ENCODE results near the gene DOK5. TPM values are rescaled to one million over a fixed set of nuclear protein-coding genes. Genes with fewer than 3 reads are reported as not detected.
A peak's percentile ranks its signal among the peaks of the same experiment; 100 is the strongest.

The DOK5 gene
- total RNA-seq, 2 donors from 2014 or later = 0.99 to 1.2 TPM

DNA sequence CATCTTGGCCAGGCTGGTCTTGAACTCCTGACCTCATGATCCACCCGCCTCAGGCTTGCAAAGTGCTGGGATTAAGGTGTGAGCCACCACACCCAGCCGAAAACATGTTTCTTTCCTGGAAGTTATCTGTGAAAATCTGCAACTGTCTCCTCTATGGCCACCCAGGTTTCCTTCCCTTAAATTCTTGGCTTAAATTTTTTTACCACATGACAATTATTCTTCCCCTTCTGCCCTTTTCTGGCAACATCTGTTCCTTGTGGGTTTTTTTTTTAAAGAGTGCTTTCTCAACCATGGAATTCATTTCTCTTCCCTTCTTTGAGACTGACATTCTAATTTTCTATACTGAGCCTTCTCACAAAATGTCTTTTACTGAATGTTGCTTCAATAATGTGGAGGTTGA is 59.6 kb downstream of the DOK5 start:
- Mint-ChIP-seq H3K4me1 (ENCODE audit: low read depth) (no peaks in the 10 kb centered on the region), H3K27ac (no peak overlapping the region), H3K4me3 (no peak overlapping the region), H3K9me3 (peaks cover 5 to 7% of the 10 kb centered on the region in 2 donors), H3K36me3 (ENCODE audit: insufficient read depth in 2 of 2) (peaks cover 0 to 2% of the 10 kb centered on the region in 2 donors), H3K27me3 (ENCODE audit: low read depth) (no peaks in the 10 kb centered on the region)
- ATAC-seq (replicated peaks in 1 of 2) (no peak), DNase-seq (no peak)

DNA sequence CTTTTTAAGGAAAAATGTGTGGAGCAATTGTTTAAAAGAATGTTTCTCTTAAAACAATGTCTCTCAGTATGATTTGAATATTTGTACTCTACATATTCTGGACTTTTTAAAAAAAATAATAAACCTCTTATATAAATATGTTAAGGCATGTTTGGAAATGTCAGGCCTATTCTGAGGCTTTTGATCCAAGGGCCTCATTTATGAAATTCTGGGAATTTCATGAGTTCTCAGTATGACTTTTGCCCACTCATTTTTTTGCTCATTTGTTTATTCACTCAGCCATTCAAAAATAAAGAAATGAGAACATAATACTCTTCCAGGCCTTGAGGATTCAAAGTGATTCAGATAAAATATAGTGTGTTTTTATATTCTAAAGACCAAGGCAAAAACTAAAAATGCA is 60.4 kb downstream of the DOK5 start:
- DNase-seq (no peak), ATAC-seq (replicated peaks in 1 of 2) (no peak)
- Mint-ChIP-seq H3K9me3 (peaks cover 5 to 7% of the 10 kb centered on the region in 2 donors), H3K4me1 (ENCODE audit: low read depth) (no peaks in the 10 kb centered on the region), H3K4me3 (no peak overlapping the region), H3K27ac (no peak overlapping the region), H3K27me3 (ENCODE audit: low read depth) (no peaks in the 10 kb centered on the region), H3K36me3 (ENCODE audit: insufficient read depth in 2 of 2) (peaks cover 0 to 2% of the 10 kb centered on the region in 2 donors)

DNA sequence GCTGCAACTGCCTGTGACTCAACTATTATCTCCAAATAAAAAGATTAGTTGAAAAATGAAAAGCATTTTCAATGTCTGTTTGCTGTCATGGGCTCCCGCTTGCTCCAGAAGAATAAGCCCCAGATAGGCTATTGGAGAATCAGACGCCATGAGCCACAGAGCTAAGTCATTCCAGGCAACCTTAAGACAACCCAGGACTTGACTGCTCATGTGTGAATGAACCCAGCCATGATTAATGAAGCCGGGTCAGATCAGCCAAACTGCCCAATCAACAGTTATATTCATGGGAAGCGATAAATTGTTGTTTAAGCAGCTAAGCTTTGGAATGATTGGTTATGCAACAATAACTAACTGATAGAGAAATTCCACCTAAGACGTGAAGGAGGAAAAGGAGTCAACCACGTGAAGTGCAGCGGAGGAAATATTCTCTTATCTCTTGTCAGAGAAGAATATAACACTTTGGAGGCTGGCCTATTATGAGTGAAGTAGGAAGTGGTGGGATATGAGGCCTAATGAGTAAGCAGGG is 64.2 kb downstream of the DOK5 start:
- H3K4me1 Mint-ChIP-seq (ENCODE audit: low read depth) = no peaks in the 10 kb centered on the region

DNA sequence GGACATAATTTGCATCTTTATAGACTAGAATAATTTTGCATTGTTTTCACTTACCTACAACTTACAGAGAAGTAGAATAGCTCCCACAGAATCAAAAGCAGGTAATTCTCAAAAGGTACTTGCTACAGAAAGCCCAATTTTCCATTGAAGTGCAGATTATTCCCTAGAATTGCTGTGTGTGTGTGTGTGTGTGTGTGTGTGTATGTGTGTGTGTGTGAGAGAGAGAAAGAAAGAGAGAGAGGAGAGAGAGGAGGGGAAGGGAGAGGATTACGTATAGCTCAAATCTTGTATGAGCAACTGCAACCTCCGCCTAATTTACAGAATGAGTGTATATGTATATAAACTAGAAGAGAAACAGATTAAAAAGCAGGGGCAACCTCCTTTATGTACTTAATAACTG is 68.0 kb downstream of the DOK5 start:
- DNase-seq = no peak
- Mint-ChIP-seq H3K4me3 (no peak overlapping the region), H3K4me1 (ENCODE audit: low read depth) (no peaks in the 10 kb centered on the region), H3K36me3 (ENCODE audit: insufficient read depth in 2 of 2) (no peaks in the 10 kb centered on the region), H3K27me3 (ENCODE audit: low read depth) (no peaks in the 10 kb centered on the region), H3K27ac (no peak overlapping the region), H3K9me3 (peaks cover 3 to 4% of the 10 kb centered on the region in 2 donors)
- no peak for ATAC-seq (replicated peaks in 1 of 2)

More for the DNA sequence above, 64.2 kb downstream of the DOK5 start:
- Mint-ChIP-seq H3K4me3 (no peak overlapping the region), H3K27ac (no peak overlapping the region), H3K27me3 (ENCODE audit: low read depth) (no peaks in the 10 kb centered on the region), H3K36me3 (ENCODE audit: insufficient read depth in 2 of 2) (peaks cover 0 to 2% of the 10 kb centered on the region in 2 donors), H3K9me3 (peaks cover 8 to 9% of the 10 kb centered on the region in 2 donors)
- no peak for DNase-seq
- ATAC-seq (replicated peaks in 1 of 2) = no peak

DNA sequence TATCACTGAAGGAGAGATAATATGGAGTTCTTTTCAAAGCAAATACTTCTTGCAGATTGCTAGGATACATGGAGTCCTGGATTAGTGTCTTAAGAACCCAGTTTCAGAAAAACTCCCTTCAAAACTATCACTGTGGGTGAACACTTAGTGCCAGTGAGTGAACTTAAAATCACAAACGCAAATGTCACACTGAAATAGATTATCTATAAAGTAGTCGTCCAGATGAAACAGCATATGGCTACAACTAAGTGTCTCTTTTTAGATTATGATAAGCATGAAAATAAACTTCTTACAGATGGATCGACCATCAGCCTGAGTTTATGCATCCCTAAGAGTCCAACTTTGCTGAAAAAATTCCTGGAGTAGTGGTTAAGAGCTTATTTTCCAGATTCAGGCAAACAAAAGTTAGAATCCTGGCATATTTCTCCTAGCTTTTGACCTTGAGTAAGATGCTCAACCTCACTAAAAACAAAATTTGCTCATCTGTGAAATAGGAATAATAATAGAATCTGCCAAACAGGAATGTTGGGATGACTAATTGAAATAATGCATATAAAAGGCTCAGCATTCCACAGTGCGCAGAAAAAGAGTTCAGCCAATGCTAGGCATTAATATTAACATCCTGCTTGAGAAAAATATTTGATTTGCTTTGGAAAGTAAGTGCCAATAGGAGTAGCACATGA is 70.4 kb downstream of the DOK5 start:
- H3K4me3 Mint-ChIP-seq = no peak overlapping the region

DNA sequence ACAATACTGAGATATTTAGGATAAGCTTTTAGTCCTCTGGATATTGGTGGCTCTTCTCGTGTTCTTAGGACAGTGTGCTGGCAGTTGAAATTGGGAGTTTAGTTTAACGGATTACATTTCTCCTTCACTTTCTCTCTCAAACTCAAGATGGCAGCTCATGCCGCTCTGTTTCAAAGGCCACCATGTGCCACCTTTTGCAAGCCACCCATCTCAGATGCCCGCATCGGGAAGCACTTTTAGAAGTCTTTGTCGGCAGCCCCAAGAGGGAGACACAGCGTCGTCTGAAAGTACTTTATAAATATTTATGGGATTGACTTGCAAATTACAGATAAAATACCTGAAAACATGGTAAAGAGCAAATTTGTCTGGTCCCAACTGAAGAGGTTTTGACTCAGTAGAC is 73.5 kb downstream of the DOK5 start:
- Mint-ChIP-seq H3K4me3 (no peak overlapping the region), H3K9me3 (peaks cover 0 to 5% of the 10 kb centered on the region in 2 donors), H3K36me3 (ENCODE audit: insufficient read depth in 2 of 2) (no peaks in the 10 kb centered on the region), H3K27me3 (ENCODE audit: low read depth) (peaks cover 5% of the 10 kb centered on the region), H3K27ac (no peak overlapping the region), H3K4me1 (ENCODE audit: low read depth) (peaks cover 6% of the 10 kb centered on the region)
- ATAC-seq (replicated peaks in 1 of 2) (no peak), DNase-seq (no peak)

More for the DNA sequence above, 70.4 kb downstream of the DOK5 start:
- Mint-ChIP-seq H3K27me3 (ENCODE audit: low read depth) (no peaks in the 10 kb centered on the region), H3K27ac (no peak overlapping the region), H3K4me1 (ENCODE audit: low read depth) (no peaks in the 10 kb centered on the region), H3K9me3 (peaks cover 2 to 3% of the 10 kb centered on the region in 2 donors), H3K36me3 (ENCODE audit: insufficient read depth in 2 of 2) (no peaks in the 10 kb centered on the region)
- no peak for ATAC-seq (replicated peaks in 1 of 2)
- no peak for DNase-seq

DNA sequence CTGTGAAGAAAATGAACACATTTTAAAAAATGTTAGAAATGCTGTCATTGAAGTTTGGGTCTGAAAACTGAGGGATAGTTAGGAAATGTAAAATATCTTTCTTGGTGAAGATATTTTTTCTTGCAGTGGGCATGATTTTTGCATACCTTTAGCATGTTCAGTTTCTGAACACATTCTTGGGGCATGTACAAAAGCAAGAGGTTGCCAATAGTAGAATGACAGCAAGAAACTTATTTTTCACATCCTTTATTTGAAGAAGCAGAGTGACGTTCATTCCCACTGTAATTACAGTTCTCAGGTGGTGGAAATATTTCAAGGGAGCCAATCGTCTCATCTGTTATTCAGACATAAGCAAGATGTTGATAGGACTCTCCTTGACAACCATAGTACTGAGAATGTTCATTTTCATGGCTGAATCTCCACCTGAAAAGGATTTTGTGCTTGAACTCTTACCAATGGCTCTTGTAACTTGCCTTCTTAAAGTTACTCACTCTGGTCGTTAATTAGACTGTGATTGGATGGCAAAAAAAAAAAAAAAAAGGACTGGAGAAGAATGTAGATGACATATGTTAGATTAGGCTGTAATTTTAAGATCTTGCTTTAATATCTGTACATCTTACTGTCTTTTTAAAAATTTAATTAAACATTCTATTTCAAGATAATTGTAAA is 74.4 kb downstream of the DOK5 start:
- DNase-seq (no peak), ATAC-seq (replicated peaks in 1 of 2) (no peak)
- Mint-ChIP-seq H3K4me1 (ENCODE audit: low read depth) (peaks cover 6% of the 10 kb centered on the region), H3K4me3 (no peak overlapping the region), H3K27ac (no peak overlapping the region), H3K9me3 (peaks cover 0 to 3% of the 10 kb centered on the region in 2 donors), H3K36me3 (ENCODE audit: insufficient read depth in 2 of 2) (no peaks in the 10 kb centered on the region), H3K27me3 (ENCODE audit: low read depth) (peaks cover 5% of the 10 kb centered on the region)

DNA sequence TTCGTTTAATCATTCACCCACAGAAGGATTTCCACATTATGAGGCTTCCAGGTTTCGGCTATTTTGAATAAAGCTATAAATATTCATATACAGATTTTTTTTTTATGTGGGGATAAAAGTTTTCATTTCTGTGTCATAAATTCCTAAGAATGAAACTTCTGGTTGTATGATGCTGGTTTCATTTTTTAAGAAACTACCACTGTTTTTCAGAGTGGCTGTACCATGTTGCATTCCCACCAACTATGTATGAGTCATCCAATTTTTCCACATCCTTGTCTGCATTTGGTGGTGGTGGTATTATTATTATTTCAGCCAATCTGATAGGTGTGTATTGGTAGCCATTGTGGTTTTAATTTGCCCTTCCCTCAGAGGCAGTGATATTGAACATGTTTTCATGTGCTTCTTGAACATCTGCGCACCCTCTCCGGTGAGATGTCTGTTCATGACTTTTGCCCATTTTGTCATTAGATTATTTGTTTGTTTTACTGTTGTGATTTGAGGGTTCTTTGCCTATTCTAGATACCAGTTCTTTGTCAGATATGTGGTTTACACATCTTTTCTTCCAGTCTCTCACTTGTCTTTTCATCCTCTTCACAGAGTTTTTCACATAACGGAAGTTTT is 75.5 kb downstream of the DOK5 start:
- Mint-ChIP-seq H3K4me1 (ENCODE audit: low read depth) (peaks cover 6% of the 10 kb centered on the region), H3K27me3 (ENCODE audit: low read depth) (peaks cover 5% of the 10 kb centered on the region), H3K9me3 (peaks cover 0 to 3% of the 10 kb centered on the region in 2 donors), H3K27ac (no peak overlapping the region), H3K36me3 (ENCODE audit: insufficient read depth in 2 of 2) (no peaks in the 10 kb centered on the region), H3K4me3 (no peak overlapping the region)
- DNase-seq = no peak
- no peak for ATAC-seq (replicated peaks in 1 of 2)

DNA sequence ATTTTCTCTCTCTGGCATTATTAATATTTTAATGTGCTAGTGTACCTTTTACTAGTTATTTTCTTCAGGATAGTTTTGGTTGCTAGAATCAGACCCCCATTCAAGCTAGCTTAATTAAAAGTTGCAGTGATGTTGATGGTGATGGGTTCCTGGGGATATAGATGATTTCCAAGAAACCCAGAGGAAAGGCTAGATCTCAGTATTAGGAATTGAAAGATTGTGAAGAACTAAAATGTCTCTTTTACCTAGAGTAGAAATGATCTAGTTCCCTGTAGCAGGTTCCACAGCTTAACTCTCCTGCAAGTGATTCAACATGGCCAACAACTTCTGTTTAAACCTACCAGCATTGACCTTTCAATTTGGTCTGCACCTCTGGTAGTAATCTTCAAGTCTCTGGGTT is 78.6 kb downstream of the DOK5 start:
- no peak overlapping the region for H3K27ac Mint-ChIP-seq
- no peak for ATAC-seq (replicated peaks in 1 of 2)

DNA sequence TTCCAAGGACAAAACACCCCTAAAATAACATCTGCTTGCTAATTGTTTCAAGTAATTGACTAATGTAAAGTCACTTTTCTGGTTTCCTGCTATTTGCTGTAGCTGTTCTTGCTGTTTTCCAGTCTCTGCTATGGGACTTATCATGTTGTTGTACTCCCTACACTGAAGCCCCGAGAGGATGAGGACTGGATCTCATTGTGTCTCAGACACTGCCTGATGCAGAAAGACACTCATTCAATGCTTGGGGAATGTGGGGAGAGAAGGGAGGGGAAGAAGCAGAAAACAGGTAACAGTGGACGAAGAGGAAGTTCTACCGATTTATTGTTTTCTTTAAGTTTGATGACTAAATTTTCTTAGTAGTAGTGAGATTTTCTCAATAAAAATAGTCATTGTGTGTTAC is 79.8 kb downstream of the DOK5 start:
- no peak overlapping the region for H3K27ac Mint-ChIP-seq
- peaks cover 6% of the 10 kb centered on the region for H3K4me1 Mint-ChIP-seq (ENCODE audit: low read depth)
- peaks cover 5% of the 10 kb centered on the region for H3K27me3 Mint-ChIP-seq (ENCODE audit: low read depth)
- no peaks in the 10 kb centered on the region for H3K36me3 Mint-ChIP-seq (ENCODE audit: insufficient read depth in 2 of 2)
- ATAC-seq (replicated peaks in 1 of 2) (no peak), DNase-seq (no peak)
- peaks cover 0 to 6% of the 10 kb centered on the region in 2 donors for H3K9me3 Mint-ChIP-seq
- H3K4me3 Mint-ChIP-seq = no peak overlapping the region

More for the DNA sequence above, 78.6 kb downstream of the DOK5 start:
- Mint-ChIP-seq H3K27me3 (ENCODE audit: low read depth) (peaks cover 5% of the 10 kb centered on the region), H3K4me1 (ENCODE audit: low read depth) (peaks cover 6% of the 10 kb centered on the region), H3K9me3 (peaks cover 0 to 6% of the 10 kb centered on the region in 2 donors), H3K4me3 (no peak overlapping the region), H3K36me3 (ENCODE audit: insufficient read depth in 2 of 2) (no peaks in the 10 kb centered on the region)
- no peak for DNase-seq

DNA sequence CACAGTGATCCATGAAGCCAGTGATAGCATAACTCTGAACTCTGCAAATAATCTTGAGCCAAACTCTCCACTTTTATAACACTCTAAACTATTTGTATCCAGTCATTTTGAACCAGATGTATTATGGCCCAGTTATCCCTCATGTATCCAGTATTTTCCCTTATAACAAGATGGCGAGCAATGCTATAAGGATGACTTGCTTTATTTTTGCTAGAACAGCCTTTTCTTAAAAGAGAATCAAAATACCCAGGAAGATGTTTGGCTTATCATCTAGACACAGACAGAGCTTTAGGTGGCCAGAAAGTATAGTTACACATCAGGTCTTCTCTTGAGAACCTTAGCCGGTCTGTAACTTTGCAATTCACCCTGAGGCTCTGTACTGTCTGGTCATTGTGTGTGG is 81.0 kb downstream of the DOK5 start:
- DNase-seq (no peak), ATAC-seq (replicated peaks in 1 of 2) (no peak)
- Mint-ChIP-seq H3K4me1 (ENCODE audit: low read depth) (no peaks in the 10 kb centered on the region), H3K27ac (no peak overlapping the region), H3K36me3 (ENCODE audit: insufficient read depth in 2 of 2) (no peaks in the 10 kb centered on the region), H3K4me3 (no peak overlapping the region), H3K9me3 (peaks cover 0 to 3% of the 10 kb centered on the region in 2 donors), H3K27me3 (ENCODE audit: low read depth) (no peaks in the 10 kb centered on the region)

DNA sequence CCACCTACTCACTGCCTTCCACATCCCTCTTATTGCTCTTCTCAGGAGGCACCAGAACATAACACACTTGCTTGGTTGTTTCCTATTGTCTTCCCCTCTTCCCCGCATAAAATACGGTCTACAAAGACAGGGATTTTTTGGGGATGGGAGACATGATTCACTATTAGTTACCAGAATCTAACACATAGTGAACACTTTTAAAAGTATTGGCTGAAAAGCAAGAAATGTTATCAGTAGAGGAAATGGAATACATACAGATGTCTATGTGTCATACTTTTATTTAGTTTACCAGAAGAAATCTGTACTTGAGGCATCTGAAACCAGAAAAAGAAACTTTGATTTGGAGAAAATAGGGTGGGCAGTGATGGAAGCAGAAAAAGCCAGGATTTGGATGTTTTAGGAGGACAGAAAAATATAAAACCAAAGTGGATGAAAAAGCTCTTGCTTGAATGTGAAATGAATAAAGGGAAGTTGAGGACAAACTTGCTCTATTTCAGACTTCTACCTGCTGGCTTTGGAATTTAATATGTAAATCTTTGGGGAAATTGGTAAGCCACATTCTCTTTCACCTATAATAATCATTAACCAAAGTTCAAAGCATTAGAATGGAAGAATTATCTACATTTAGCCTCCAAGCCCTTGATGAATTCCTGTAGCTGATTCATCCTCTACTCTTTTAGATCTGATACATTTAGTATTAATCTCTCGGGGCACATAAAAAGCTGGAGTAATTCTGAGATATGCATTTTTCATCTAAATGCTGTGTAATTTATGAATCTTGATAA is 82.6 kb downstream of the DOK5 start:
- no peak overlapping the region for H3K27ac Mint-ChIP-seq
- no peaks in the 10 kb centered on the region for H3K36me3 Mint-ChIP-seq (ENCODE audit: insufficient read depth in 2 of 2)
- H3K4me3 Mint-ChIP-seq = no peak overlapping the region

DNA sequence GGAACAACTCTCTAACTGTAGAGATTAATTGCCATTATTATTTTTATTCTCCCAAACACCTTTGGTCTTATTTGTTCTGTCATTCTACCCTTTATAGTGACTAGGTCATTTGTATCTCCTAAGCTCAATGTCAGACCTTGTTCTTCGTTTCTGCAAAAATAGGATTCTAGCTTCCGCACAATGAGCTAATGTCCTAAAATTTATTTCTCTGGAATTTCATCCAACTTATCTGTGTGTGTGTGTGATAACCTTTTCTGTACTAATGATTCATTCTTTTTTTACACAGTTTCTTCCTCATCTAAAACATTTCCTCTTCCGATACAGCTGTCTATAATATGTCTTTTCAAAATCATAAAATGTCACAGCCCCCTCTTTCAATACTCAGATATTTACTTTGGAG is 84.5 kb downstream of the DOK5 start:
- ATAC-seq (replicated peaks in 1 of 2) (no peak), DNase-seq (no peak)
- Mint-ChIP-seq H3K9me3 (peaks cover 0 to 3% of the 10 kb centered on the region in 2 donors), H3K4me1 (ENCODE audit: low read depth) (no peaks in the 10 kb centered on the region), H3K27me3 (ENCODE audit: low read depth) (no peaks in the 10 kb centered on the region), H3K27ac (peak overlapping the region; percentile 20), H3K4me3 (no peak overlapping the region), H3K36me3 (ENCODE audit: insufficient read depth in 2 of 2) (no peaks in the 10 kb centered on the region)

More for the DNA sequence above, 82.6 kb downstream of the DOK5 start:
- DNase-seq (no peak), ATAC-seq (replicated peaks in 1 of 2) (no peak)
- Mint-ChIP-seq H3K9me3 (peaks cover 0 to 3% of the 10 kb centered on the region in 2 donors), H3K4me1 (ENCODE audit: low read depth) (no peaks in the 10 kb centered on the region), H3K27me3 (ENCODE audit: low read depth) (no peaks in the 10 kb centered on the region)

All from activated T-cell treated with anti-CD3 and anti-CD28 coated beads, Interleukin-2, amount 50 U/mL, for 72 hours (primary cell).